HG03139 (cell line): Measurements from ENCODE around the gene NTM.
"Not testable (repeated sequence)": the region's sequence is repeated elsewhere in the genome, so short reads cannot be mapped to it uniquely, and the experiment has no call there.

Experiments
- ATAC-seq: cut with Tn5 transposase; IDR thresholded peaks from one replicate; pipeline ENCODE4 v1.9.1; 2021; ENCODE audit not compliant: unreplicated experiment

Gene NTM

GRCh38 chr11:131910178-131910522 is 539.7 kb downstream of the NTM start:
- ATAC-seq, result no peak

GRCh38 chr11:131910523-131911387 is 540.3 kb downstream of the NTM start:
- no peak for ATAC-seq

- ATAC-seq, result not testable (repeated sequence)
These were observed 541.1 kb downstream of the NTM start for GRCh38 chr11:131911388-131912032.

GRCh38 chr11:131912134-131912533 is 541.7 kb downstream of the NTM start:
- ATAC-seq, result no peak

- no peak for ATAC-seq
These were observed 542.9 kb downstream of the NTM start for GRCh38 chr11:131913267-131913666.

- ATAC-seq, result no peak
These were observed 544.0 kb downstream of the NTM start for GRCh38 chr11:131914361-131914774.

- no peak for ATAC-seq
These were observed 546.2 kb downstream of the NTM start for GRCh38 chr11:131916638-131917037.

GRCh38 chr11:131917634-131918384 is 547.4 kb downstream of the NTM start:
- ATAC-seq, result no peak

- no peak for ATAC-seq
These were observed 548.2 kb downstream of the NTM start for GRCh38 chr11:131918663-131919062.

- ATAC-seq, result no peak
These were observed 551.8 kb downstream of the NTM start for GRCh38 chr11:131922220-131922619.

GRCh38 chr11:131923309-131923708 is 552.9 kb downstream of the NTM start:
- ATAC-seq, result no peak

- no peak for ATAC-seq
These were observed 553.6 kb downstream of the NTM start for GRCh38 chr11:131924001-131924400.

- no peak for ATAC-seq
These were observed 554.2 kb downstream of the NTM start for GRCh38 chr11:131924457-131925201.

GRCh38 chr11:131925829-131926228 is 555.4 kb downstream of the NTM start:
- no peak for ATAC-seq

- ATAC-seq, result no peak
These were observed 558.6 kb downstream of the NTM start for GRCh38 chr11:131928992-131929391.

- ATAC-seq, result no peak
These were observed 562.3 kb downstream of the NTM start for GRCh38 chr11:131932584-131933325.

- no peak for ATAC-seq
These were observed 563.6 kb downstream of the NTM start for GRCh38 chr11:131934006-131934405.

- no peak for ATAC-seq
These were observed 567.9 kb downstream of the NTM start for GRCh38 chr11:131938351-131938751.

GRCh38 chr11:131940126-131940525 is 569.7 kb downstream of the NTM start:
- ATAC-seq, result no peak

- ATAC-seq, result no peak
These were observed 572.5 kb downstream of the NTM start for GRCh38 chr11:131942878-131943277.
